Measurements from ENCODE around the gene THRA. TPM values are rescaled to one million over a fixed set of nuclear protein-coding genes. Genes with fewer than 3 reads are reported as not detected.

THRA gene, protein sequence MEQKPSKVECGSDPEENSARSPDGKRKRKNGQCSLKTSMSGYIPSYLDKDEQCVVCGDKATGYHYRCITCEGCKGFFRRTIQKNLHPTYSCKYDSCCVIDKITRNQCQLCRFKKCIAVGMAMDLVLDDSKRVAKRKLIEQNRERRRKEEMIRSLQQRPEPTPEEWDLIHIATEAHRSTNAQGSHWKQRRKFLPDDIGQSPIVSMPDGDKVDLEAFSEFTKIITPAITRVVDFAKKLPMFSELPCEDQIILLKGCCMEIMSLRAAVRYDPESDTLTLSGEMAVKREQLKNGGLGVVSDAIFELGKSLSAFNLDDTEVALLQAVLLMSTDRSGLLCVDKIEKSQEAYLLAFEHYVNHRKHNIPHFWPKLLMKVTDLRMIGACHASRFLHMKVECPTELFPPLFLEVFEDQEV
- total RNA-seq = 24.9 and 29.6 TPM in 2 replicates
- polyA plus RNA-seq = 17.4 and 18.8 TPM in 2 replicates
- polyA plus RNA-seq (2011; cell fraction: cytosol; rRNA removed) = 17.9 and 18.5 TPM in 2 replicates
- polyA plus RNA-seq (2011; cell fraction: nucleus; rRNA removed) = 14.3 and 20.5 TPM in 2 replicates
- polyA plus RNA-seq (2012) = 22.3 and 27.8 TPM in 2 replicates
- 18.1 and 19.7 TPM in 2 replicates for polyA minus RNA-seq
- polyA minus RNA-seq (2011; cell fraction: cytosol; rRNA and poly(A)+ RNA removed) = 7.4 TPM
- 6.3 and 8.5 TPM in 2 replicates for polyA minus RNA-seq (2011; cell fraction: nucleus; rRNA and poly(A)+ RNA removed)
- percentile 49 among the genes with signal in this experiment for Bru-seq, nascent RNA
- BruChase-seq, experiment 1, labeled RNA remaining after a 6-hour chase = percentile 62 among the genes with signal in this experiment
- BruChase-seq, experiment 2, labeled RNA remaining after a 2-hour chase = percentile 54 among the genes with signal in this experiment
- long read RNA-seq, partial matches to known transcripts = 3 of 9 reads
- long read RNA-seq, other reads (novel, unspliced or antisense) = 5 of 9 reads

- Histone ChIP-seq H3K27me3 (ENCODE audit: control insufficient read depth in 2 of 2, insufficient read depth in 2 of 2, low read length in 2 of 2) (peaks cover 0 to 3% of the 10 kb centered on the region in 2 experiments), H3K9ac (replicated peaks; ENCODE audit: extremely low read depth, insufficient read depth, low read length) (peak within 1 kb of the TSS; percentile 24), H3K9me1 (replicated peaks; ENCODE audit: control insufficient read depth, extremely low read depth, insufficient read depth, low read length) (no peaks in the 10 kb centered on the region), H3K9me3 (replicated peaks; ENCODE audit: control insufficient read depth, insufficient read depth, low read length) (no peaks in the 10 kb centered on the region), H4K20me1 (replicated peaks; ENCODE audit: control insufficient read depth, extremely low read depth, insufficient read depth, low read length) (no peaks in the 10 kb centered on the region), H3K4me3 (replicated peaks in 1 of 3; ENCODE audit: insufficient read depth in 1 of 3, low read depth in 1 of 3, low read length in 3 of 3) (peak within 1 kb of the TSS; percentile 48 to 96 (median 86)), H3K36me3 (ENCODE audit: control insufficient read depth in 2 of 2, extremely low read depth in 1 of 2, insufficient read depth in 2 of 2, low read length in 2 of 2) (no peaks in the 10 kb centered on the region), H3K79me2 (ENCODE audit: control insufficient read depth, insufficient read depth, low read length) (no peaks in the 10 kb centered on the region), H3K4me1 (ENCODE audit: control insufficient read depth, extremely low read depth, insufficient read depth, low read length) (peaks cover 16% of the 10 kb centered on the region), H2AFZ (ENCODE audit: low read depth, low read length) (peak within 1 kb of the TSS; percentile 84), H3K27ac (ENCODE audit: insufficient read depth, low read depth, low read length) (no peak within 1 kb of the TSS), H3K4me2 (ENCODE audit: insufficient read depth, low read length) (peak within 1 kb of the TSS; percentile 67)
- CTCF ChIA-PET = interaction anchor here (0.8 to 5.4 kb wide), 15 partner anchors 8 to 129 kb away, joined by 3 to 62 read pairs (median 5); partner anchors contain the start of genes MED24 and NR1D1
- FAIRE-seq (peak; percentile 12), DNase-seq (ENCODE audit: low read depth, low spot score) (peak; percentile 67)
- POLR2A ChIA-PET = no interaction called here
- dilution Hi-C loops (cut with MboI; ENCODE audit: extremely low pct_ligation_motif_present, low sequenced_read_pairs) (no loop called here), intact Hi-C loops (cut with micrococcal nuclease) (loop anchor here (1.0 to 2.0 kb wide), 2 partner anchors 24 to 49 kb away; no protein-coding TSS in a partner anchor)
- BruUV-seq (replicated peaks) = no TSS peak
- TF ChIP-seq MYC (IDR thresholded peaks at IDR 0.05; ENCODE audit: low read depth, low read length) (no peak), CTCF (IDR thresholded peaks at IDR 0.05; ENCODE audit: extremely low read depth in 1 of 2, insufficient read depth in 1 of 2, low read depth in 1 of 2, low read length in 2 of 2) (no peak), POLR2A (IDR thresholded peaks at IDR 0.05; ENCODE audit: low read depth, low read length) (no peak), GATA2 (IDR thresholded peaks at IDR 0.05; ENCODE audit: insufficient read depth, insufficient read length, low read depth, low read length) (no peak), POLR2AphosphoS5 (IDR thresholded peaks at IDR 0.05; ENCODE audit: insufficient read depth, low read depth, low read length) (no peak)
These were observed at the start of gene THRA for GRCh38 chr17:40062329-40063186. Gene THRA, plus strand, starts transcription at chr17:40062965. Its CDS starts 11,524 bp downstream, at chr17:40074489.

Data from endothelial cell of umbilical vein (primary cell).